GM21723 (cell line): ENCODE results near the gene NOP14.
A peak's percentile ranks its signal among the peaks of the same experiment; 100 is the strongest.
"Not testable (repeated sequence)": the region's sequence is repeated elsewhere in the genome, so short reads cannot be mapped to it uniquely, and the experiment has no call there.

Source experiments
- ATAC-seq: cut with Tn5 transposase; IDR thresholded peaks from one replicate; pipeline ENCODE4 v1.9.1; 2021; ENCODE audit warnings: mild to moderate bottlenecking, moderate library complexity; ENCODE audit not compliant: unreplicated experiment

Gene NOP14

DNA sequence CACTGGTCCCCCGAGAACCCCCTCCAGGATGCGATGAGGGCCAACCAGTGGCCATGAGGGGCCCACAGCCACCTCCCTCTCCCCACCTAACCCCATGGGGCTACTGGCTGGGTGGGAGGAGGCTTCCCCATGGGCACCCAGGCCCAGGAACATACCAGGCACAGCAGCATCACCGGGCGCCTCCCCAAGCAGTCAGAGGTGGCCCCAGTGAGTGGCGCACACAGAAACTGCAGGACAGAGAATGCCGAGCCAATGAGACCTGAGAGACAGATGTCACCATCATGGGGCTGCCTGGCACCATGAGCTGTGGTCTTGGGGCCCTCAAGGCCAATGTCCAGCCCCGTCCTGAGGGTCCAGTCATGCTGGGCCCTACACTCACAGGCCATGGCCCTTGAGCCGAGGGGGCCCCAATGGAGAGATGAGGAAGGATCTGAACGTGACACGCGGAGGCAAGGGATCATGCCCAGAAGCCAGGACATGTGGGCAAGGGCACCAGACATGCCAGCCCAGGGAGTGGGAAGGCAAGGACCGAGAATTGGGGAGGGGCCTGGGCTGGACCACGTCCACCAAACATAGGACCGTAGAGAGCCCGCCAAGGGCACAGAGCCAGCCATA is 30.1 kb downstream of the NOP14 start:
- ATAC-seq = no peak

DNA sequence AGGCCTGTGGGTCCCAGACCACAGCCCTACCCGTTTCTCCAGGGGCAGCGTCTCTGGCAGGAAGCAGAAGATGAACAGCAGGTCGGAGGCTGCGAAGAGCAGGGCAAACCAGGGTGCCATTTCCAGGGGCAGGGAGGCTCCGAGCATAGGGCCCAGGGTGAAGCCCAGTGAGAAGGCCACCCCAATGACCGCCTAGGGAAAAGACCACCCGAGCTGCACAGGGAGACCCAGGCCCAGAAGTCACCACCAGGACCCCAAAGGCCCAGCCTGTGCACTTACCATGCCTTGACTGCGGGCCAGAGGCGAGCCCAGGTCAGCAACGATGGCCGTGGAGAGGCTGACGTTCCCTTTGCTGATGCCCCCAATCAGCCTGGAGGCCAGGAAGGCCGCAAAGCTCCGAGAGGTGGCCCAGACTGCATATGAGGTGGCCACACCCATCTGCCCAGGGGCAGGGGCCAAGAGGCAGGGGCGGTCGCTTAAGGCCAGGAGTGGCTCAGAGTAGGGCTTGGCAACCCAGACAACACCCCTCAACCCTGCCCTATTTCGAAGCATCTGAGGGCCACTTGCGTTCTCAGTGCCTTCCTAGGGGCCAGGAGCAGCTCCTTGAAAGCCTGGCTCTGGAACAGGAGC is 30.8 kb downstream of the NOP14 start:
- no peak for ATAC-seq

DNA sequence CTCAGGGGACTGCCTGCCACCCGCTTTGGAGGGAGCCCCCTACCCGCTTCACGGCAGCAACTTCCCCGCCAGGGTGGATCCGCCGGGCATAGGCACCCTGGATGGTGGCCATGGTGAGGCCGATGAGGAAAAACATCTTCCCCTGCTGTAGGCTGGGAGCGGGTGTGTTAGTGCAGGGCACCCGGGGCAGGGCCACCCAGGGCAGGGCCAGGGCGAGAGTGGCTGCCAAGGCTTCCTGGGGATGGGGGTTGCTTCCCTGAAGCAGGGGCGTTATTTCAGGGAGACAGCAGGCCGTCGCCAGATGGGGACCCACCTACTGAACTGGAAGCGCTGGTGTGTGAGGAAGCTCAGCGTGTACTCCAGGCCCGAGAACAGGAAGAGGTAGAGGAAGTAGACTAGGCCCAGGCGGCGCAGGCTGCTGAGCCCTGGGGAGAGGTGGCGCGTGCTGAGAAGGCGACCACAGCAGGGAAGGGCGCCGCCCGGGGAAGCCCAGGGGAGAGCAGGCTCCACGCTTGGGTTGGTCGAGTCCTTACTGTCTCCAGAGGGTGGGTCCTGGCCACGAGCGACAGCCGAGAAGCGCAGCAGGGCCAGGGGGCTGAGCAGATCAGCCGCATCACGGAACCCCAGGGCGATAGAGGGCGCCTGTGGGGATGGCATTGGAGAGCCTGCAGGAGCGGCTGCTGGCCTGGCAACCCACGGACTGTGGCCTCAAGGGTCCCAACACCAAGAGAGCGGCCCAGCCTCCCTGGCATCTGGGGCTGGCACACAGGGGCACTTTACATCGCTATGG is 31.5 kb downstream of the NOP14 start:
- ATAC-seq = peak; percentile 42

DNA sequence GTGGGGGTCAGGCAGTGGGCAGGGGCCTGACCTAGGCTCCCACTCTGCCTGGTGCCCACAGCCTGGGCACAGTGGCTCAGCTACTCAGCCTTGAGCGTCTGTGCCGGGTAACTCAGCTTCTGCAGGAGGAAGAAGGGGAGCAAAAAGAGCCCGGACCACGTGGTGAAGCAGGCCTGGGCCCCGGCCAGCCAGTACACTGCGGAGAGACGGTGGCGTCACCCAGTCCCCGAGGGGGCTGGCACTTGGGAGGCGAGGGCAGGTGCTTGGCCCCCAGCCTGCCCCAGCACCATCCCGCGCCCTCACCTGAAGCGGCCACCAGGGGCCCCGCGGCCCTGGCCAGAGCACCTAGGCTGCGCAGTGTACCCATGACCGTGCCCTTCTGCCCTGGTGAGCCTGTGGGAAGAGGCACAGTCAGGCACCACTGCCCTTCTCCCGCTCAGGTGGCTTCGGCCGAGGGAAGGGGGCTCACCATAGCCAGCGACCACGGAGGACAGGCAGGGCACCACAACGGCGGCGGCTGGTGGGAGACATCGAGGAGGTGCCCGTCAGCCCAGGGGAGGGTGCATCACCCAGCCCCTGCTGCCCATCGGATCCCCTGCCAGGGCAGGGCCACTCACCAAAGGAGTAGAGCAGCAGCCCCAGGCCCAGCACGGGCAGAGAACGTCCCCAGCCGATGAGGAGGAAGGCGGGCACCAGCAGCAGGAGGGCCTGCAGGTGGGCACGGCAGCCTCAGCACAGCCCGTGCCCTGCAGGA is 32.3 kb downstream of the NOP14 start:
- no peak for ATAC-seq

DNA sequence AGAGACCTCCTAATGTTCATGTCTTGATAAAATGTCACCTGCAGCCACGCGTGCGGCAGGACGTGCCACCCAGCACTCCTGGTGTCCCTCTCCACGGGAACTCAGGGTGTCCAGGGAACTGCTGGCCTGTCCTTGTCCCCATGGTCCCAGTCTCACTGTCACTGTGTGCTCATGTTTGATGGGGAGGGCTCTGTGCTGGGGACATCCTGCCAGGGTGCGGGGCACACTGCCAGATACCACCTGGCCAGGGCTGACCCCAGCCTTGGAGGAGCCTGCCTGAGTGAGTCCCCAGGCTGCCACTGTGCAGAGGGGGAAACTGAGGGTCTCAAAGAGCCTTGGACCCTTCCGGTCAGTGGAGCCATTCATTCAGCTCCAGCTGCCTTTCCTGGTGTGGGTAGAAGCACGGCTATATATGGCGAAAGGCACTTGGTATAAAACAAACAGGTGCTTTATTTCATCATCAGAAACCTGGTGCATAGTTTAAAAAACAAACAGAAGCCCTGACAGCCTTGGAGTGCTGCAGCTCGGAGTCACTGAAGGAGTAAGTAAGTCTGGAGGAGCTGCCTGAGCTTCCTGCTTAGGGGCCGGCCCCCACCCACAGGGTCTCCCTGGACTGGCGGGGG is 33.0 kb downstream of the NOP14 start:
- ATAC-seq = no peak

DNA sequence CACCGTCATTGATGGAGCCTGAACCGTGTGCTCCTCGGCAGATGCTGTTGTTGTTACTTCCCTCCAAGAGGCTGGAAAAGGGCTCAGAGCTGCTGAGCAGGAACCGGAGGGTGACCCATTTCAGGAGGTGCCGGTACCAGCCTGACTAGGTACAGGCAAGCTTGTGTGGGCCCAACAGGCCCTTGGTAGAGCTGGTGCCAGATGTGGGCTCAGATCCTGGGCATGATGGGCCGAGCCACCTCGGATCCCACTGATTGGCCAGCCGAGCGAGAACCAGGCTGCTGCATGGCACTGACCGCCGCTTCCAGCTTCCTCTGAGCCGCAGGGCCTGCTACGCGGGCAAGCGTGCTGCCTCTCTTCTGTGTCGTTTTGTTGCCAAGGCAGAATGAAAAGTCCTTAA is 33.7 kb downstream of the NOP14 start:
- ATAC-seq = no peak

DNA sequence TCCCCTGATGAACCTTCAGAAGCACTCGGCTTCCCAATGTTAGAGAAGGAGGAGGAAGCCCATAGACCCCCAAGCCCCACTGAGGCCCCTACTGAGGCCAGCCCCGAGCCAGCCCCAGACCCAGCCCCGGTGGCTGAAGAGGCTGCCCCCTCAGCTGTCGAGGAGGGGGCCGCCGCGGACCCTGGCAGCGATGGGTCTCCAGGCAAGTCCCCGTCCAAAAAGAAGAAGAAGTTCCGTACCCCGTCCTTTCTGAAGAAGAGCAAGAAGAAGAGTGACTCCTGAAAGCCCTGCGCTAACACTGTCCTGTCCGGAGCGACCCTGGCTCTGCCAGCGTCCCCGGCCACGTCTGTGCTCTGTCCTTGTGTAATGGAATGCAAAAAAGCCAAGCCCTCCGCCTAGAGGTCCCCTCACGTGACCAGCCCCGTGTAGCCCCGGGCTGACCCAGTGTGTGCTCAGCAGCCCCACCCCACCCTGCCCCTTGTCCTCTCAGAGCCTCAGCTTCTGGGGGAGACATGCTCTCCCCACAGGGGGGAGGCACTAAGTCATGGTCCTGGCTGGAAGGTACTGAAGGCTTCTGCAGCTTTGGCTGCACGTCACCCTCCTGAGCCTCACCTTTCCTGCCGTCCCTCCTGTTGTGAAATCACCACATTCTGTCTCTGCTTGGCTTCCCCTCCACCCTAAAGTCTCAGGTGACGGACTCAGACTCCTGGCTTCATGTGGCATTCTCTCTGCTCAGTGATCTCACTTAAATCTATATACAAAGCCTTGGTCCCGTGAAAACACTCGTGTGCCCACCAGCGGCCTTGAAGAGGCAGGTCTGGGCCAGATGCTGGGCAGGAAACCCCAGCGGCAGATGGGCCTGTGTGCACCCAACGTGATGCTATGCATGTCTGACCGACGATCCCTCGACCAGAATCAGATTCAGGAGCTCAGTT is 34.7 kb downstream of the NOP14 start:
- no peak for ATAC-seq

DNA sequence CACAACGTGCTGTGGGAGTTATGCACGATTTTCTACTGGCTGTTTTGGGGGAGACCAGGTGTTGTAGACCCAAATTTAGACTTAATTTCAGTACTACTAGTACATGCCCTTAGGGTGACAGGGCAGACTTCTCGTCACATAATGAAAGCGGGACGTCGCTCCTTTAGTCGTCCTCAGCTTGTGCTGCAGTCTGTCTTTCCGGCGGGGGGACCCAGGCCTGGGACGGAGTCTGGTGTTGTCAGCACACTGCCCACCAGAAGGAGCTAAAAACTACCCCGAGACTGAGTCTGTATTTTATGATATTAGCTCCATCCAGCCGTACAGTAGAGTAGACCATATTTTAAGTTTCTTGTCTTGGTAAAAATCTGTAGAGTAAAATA is 35.5 kb downstream of the NOP14 start:
- no peak for ATAC-seq

DNA sequence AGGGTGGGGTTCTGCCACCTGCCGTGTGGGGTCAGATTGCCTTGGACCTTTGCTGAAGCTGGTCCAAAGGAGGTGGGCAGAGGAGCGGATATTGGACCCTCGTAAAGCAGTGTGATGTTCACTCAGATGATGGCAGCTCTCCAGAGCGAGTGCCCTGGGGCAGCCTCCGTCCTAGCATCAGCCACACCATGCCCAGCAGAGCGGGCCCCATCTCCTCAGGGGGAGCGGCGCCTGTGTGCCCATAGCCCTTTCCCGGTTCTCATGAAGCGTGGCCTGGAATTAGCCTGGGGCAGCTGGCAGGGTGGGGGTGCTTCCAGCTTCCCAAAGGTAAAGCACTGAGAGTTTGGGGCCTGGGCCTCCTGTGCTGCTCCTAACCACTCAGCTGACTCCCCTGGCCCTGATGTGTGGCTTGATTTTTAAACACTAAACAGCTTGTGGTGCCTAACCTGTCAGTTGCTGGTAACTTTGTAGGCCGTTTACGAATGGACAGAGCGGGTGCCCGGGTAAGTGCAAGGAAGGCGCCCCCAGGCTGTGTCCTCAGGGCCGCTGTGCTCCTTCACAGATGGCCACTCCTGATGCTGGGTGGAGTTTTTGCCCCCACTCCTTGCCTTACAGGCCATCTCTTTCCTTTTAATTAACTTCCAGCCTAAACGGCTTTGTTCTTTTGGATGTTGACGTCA is 36.0 kb downstream of the NOP14 start:
- no peak for ATAC-seq

DNA sequence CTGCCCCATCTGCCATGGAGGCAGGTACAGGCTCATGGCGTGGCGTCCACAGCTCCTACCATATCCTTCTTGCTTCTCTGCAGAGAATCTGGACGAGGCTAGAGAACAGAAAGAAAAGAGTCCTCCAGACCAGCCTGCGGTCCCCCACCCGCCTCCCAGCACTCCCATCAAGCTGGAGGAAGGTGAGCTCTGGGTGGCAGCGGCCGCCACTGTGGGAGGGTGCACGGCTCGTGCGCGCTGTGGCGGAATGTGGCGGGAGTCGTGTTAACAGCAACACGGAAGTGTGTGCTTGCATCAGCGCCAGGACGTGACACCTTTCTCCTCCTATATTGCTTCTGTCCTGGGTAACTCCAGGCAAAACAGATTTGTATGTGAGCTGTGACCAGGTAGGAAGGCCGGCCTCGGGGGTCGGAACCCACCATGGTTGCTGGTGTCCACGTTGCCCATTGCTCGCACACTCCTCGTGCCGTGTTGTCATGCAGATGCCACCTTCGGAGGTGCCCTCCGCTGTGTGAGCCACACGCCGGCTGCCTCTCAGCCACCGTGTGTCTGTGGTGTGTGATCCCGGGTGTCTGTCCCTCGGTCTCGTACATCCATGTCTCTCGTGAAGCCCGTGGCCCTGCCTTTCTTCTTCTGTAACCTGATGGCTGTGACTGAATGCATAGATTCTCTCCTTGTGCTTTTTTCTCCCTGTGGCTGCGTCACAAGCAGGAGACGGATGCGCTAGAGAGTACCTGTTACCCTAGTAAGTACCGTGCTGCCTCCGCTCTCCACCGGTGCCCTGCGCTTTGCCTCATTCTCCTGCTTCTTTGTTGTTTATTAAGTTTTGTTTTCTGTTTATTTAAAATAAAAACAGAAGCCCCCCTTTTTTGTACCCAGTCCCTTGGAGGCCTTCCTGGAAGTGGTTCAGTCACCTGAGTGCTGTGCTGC is 37.0 kb downstream of the NOP14 start:
- no peak for ATAC-seq

DNA sequence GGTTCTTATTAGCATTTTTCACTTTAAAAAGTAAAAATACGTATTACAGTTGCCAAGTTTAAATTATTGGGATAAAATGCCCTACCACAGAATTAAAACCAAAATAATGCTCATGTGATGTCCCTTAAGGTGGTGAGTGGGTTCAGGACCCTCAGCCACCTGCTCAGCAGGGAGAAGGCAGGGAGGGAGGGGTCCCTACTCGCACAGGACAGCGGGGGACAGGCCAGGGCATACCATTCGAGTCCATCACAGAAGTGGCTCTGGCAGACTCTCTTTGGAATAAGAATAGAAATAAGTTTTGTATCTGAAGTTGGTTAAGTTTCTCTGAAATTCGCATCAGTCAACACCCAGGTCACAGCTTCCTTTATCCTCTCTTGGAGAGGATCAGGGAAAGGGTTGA is 37.7 kb downstream of the NOP14 start:
- ATAC-seq = no peak

DNA sequence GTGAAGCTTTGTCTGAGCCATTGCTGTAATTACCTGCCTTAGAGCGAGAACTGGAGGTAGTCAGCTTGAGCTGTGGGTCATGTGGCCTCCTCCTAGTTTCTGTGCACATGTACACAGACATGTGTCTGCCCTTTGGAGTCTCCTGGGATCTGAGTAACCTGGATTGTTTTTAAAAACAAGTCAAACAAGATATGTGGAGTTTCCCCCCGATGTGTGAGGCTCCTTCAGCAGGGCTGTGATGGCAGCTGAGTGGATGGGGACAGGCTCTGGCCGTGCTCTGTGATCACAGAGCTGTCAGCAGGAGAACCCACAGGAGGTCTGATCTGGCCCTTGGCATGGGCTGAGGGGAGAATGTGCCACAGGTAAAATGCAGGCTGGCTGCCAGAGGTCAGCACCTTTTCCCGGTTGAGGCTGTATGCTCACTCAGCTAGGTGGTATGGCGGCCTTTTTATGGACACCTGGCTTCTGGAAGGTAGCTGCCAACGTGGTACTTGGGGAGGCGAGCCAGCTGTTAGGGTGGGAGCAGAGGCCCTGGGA is 38.4 kb downstream of the NOP14 start:
- ATAC-seq = no peak

DNA sequence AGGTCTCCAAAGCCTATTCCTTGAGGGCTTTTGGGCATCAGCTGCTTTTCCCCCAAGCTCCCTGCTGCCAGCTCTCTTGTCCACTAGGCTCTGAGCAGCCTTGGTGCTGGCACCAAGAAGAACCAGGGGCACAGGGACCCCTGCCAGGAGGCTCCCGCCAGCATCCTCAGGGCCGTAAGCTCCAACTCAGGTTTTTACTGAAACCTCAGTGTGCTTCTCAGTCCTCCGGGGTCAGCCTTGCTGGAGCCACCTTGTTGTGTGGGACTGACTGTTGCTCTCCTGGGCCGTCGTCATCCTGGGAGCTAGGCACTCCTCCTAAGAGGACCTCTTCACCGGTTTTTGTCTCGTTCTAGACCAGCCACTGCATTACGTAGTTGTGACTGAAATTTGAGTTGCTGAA is 38.9 kb downstream of the NOP14 start:
- ATAC-seq = no peak

DNA sequence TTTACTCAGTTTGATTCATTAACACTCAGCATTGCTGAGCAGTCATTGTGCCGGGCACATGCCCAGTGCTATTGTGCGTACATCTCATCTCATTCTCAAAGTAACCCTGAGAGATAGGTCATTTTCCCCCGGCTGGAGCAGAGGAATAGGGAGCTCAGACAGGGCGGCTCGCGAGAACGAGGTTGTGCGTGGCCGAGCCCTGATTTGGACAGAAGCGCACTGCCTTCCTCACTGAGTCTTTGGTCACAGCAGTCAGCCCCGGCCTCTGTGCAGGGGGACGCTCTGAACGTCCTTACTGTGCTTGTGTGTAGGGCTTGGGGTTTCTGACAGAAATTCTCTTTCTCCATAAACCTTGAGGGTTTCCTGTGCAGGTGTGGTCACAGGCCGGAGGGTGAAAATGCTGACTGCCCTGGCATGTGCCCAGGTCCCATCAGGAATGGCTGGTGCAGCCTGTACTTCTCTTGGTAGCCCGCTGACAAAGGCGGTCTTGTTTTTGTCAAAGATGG is 39.5 kb downstream of the NOP14 start:
- ATAC-seq = no peak

DNA sequence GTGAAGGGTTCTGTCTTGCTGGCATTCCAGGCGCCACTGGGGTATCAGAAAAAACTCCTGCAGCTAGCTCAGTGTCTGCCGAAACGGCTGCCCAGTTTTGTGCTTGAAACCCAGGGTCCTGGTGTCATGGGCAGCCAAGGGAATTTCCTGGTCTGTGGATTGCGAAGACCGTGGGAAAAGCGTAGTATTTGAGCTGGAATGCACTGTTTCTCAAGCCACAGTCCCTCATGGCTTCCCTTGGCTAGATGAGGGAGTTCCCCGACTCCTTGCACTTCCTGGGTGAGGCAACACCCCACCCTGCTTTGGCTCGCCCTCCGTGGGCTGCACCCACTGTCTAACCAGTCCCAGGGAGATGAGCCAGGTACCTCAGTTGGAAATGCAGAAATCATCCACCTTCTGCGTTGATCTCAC is 40.1 kb downstream of the NOP14 start:
- ATAC-seq = no peak

DNA sequence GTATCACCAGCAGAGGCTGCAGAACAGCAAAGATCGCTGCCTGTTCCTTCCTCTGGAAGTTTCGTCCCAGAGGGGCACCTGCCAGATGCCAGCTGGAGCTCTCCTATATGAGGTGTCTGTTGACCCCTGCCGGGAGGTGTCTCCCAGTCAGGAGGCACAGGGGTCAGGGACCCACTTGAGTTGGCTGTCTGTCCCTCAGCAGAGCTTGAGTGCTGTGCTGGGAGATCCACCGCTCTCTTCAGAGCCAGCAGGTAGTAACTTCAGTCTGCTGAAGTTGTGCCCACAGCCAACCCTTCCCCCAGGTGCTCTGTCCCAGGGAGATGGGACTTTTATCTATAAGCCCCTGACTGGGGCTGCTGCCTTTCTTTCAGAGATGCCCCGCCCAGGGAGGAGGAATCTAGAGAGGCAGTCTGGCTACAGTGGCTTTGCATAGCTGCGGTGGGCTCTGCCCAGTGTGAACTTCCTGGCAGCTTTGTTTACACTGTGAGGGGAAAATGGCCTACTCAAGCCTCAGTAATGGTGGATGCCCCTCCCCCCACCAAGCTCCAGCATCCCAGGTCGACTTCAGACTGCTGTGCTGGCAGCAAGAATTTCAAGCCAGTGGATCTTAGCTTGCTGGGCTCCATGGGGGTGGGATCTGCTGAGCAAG is 40.6 kb downstream of the NOP14 start:
- ATAC-seq = not testable (repeated sequence)

DNA sequence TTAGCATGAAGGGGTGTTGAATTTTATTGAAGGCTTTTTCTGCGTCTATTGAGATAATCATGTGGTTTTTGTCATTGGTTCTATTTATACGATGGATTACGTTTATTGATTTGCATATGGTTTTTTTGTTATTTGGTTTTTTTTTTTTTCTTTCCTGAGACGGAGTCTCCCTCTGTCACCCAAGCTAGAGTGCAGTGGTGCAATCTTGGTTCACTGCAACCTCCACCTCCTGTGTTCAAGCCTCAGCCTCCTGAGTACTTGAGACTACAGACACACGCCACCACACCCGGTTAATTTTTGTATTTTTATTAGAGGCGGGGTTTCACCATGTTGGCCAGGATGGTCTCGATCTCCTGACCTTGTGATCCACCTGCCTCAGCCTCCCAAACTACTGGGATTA is 44.5 kb downstream of the NOP14 start:
- ATAC-seq = not testable (repeated sequence)
